Karpas-422 (cell line): Measurements from ENCODE around the gene ZNF362. TPM values are rescaled to one million over a fixed set of nuclear protein-coding genes. Genes with fewer than 3 reads are reported as not detected.

Source experiments
- DNase-seq: peaks from one replicate; pipeline ENCODE4 v3.0.0-alpha.2; 2015
- H2AFZ ChIP-seq: fragments of 200-600 bp; sonication (generic); 2 replicates; pipeline ENCODE4 v1.6.1; 2014; ENCODE audit warnings: antibody characterized with exemption, low read length, mixed read lengths
- H3K27ac ChIP-seq: fragments of 200-600 bp; sonication (generic); 2 replicates; pipeline ENCODE4 v1.5.1; 2014; ENCODE audit warnings: mild to moderate bottlenecking, low read length, moderate library complexity
- H3K27me3 ChIP-seq: fragments of 200-600 bp; sonication (generic); 2 replicates; pipeline ENCODE4 v1.6.1; 2014; ENCODE audit warnings: low read length, mixed read lengths
- H3K36me3 ChIP-seq: fragments of 200-600 bp; sonication (generic); 2 replicates; pipeline ENCODE4 v1.6.1; 2014; ENCODE audit warnings: low read length, mixed read lengths; ENCODE audit not compliant: insufficient read depth
- H3K4me1 ChIP-seq: fragments of 200-600 bp; sonication (generic); 2 replicates; pipeline ENCODE4 v1.6.1; 2014; ENCODE audit warnings: mild to moderate bottlenecking, low read length, mixed read lengths
- H3K4me2 ChIP-seq: fragments of 200-600 bp; sonication (generic); 2 replicates; pipeline ENCODE4 v1.6.1; 2014; ENCODE audit warnings: low read length, low read depth, mild to moderate bottlenecking; ENCODE audit not compliant: poor library complexity, severe bottlenecking
- H3K4me3 ChIP-seq: fragments of 200-600 bp; sonication (generic); 2 replicates; pipeline ENCODE4 v1.5.1; 2014; ENCODE audit warnings: mild to moderate bottlenecking, antibody characterized with exemption, low read length, mixed read lengths
- H3K79me2 ChIP-seq: fragments of 200-600 bp; sonication (generic); 2 replicates; pipeline ENCODE4 v1.6.1; 2014; ENCODE audit warnings: mild to moderate bottlenecking, low read length, mixed read lengths
- H3K9ac ChIP-seq: fragments of 200-600 bp; sonication (generic); 2 replicates; pipeline ENCODE4 v1.6.0; 2014; ENCODE audit warnings: low read length
- H3K9me2 ChIP-seq: fragments of 200-600 bp; sonication (generic), shearing (Covaris generic); replicated peaks from 2 replicates; pipeline ENCODE4 v1.6.0; 2014; ENCODE audit warnings: mild to moderate bottlenecking, low read length, moderate library complexity; ENCODE audit not compliant: insufficient read depth
- H3K9me3 ChIP-seq: fragments of 300-700, 200-600 bp; sonication (generic); 2 replicates; pipeline ENCODE4 v1.6.1; 2014; ENCODE audit warnings: low read length, mixed read lengths
- H4K20me1 ChIP-seq: fragments of 200-600 bp; sonication (generic); 2 replicates; pipeline ENCODE4 v1.6.1; 2014; ENCODE audit warnings: mild to moderate bottlenecking, antibody characterized with exemption, low read length, low read depth; ENCODE audit not compliant: insufficient read depth
- total RNA-seq: library from RNA; depleted of rRNA; stranded (reverse); fragments of >200 nt; shearing (Covaris generic); gene quantifications from 2 replicates; pipeline ENCODE4 v1.2.3, GENCODE V29; 2014; ENCODE audit warnings: low replicate concordance

ZNF362 gene
- total RNA-seq, 1 experiment from 2014 or later: 16.7 TPM

DNA sequence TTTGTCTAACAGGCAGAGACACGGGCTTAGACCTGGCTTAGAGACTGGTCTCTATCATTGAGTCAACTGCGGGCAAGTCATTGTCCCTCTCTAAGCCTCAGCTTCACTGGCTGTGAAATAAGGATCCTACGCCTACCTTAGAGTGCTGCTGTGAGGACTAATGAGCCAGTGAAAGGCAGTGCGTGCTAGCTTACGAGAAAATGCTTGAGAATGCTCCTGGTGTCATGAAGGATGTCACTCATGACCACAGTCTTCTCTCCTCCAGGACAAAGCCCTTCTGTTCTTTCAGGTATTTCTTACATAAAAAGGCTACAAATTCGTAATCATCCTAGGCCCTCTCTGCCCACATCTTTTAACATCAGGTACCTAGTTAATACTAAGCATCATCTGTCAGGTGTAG is 81.1 kb downstream of the ZNF362 start:
- Histone ChIP-seq H3K79me2 (peaks cover 97% of the 10 kb centered on the region), H3K9me3 (no peaks in the 10 kb centered on the region), H3K27ac (no peak overlapping the region), H3K4me1 (no peaks in the 10 kb centered on the region), H3K9me2 (no peaks in the 10 kb centered on the region), H3K4me2 (no peak overlapping the region), H2AFZ (no peak overlapping the region), H3K27me3 (no peaks in the 10 kb centered on the region), H3K36me3 (no peaks in the 10 kb centered on the region), H3K4me3 (no peak overlapping the region), H3K9ac (no peak overlapping the region), H4K20me1 (peaks cover 13% of the 10 kb centered on the region; the same call in 1 of the 2 replicates)
- DNase-seq: no peak

DNA sequence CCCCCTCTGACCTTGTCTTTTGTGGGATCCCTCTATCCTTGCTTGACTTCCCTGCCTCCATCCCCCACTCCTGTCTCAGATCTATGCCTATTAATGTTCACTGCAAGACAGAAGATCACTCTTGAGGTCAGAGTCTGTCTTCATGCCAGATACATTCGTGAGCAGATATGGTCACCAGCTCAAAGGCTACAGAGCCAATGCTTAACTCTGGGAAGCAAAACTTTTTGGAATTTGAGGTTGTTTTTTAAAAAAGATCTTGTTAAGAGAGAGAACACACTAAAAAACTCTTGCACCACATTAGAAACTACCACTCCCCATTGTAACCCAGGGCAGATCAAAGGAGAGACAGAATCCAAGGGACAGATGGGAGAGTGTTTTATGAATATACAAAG is 81.8 kb downstream of the ZNF362 start:
- H3K4me2 ChIP-seq: no peak overlapping the region
- no peak overlapping the region for H3K4me3 ChIP-seq
- no peaks in the 10 kb centered on the region for H3K27me3 ChIP-seq
- peaks cover 13% of the 10 kb centered on the region; the same call in 1 of the 2 replicates for H4K20me1 ChIP-seq
- no peaks in the 10 kb centered on the region for H3K9me3 ChIP-seq
- H3K36me3 ChIP-seq: no peaks in the 10 kb centered on the region
- H3K79me2 ChIP-seq: peaks cover 100% of the 10 kb centered on the region
- H3K27ac ChIP-seq: no peak overlapping the region
- no peaks in the 10 kb centered on the region for H3K4me1 ChIP-seq
- no peaks in the 10 kb centered on the region for H3K9me2 ChIP-seq
- no peak for DNase-seq
- no peak overlapping the region for H3K9ac ChIP-seq
- H2AFZ ChIP-seq: no peak overlapping the region

DNA sequence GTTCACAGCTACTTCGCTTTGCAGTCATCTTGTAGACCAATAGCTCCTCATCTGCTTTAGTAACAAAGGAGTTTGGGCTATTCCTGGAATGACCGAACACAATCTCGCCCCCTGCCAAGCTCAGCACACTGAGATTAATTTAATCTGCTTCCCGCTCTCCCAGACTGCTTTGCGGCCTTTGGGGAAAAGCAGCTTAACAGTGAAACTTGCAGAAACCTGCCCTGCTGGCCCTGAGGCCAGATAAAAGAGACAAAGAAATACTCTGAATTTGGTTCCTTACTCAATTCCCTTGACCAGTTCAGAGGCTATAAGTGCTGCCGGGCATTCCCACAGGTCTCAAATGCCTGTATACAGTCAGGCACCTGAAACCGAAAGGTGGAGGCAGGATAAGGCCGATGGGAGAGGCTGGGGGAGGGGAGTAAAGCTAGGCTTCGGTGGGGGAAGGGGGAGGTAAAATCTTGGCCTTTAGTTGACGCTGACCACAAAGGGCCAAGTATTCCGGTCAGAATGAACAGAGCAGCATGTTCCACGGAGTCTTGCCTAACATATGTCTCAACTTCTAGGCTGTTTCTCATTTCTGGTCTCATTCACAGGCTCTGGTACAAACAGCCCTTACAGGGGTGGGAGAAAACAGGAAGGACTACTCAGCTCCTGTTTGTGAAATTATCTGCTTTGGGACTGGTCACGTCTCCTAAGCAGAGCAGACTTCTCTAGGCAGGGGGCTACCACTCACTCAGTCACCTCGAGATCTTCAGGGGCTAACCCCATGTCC is 82.3 kb downstream of the ZNF362 start:
- no peaks in the 10 kb centered on the region for H3K27me3 ChIP-seq
- H3K4me2 ChIP-seq: no peak overlapping the region
- H3K4me3 ChIP-seq: no peak overlapping the region
- no peak overlapping the region for H3K9ac ChIP-seq
- H3K36me3 ChIP-seq: no peaks in the 10 kb centered on the region; the same call in 1 of the 2 replicates
- no peaks in the 10 kb centered on the region for H3K9me3 ChIP-seq
- H3K27ac ChIP-seq: no peak overlapping the region
- H3K79me2 ChIP-seq: peaks cover 98% of the 10 kb centered on the region
- no peaks in the 10 kb centered on the region for H3K9me2 ChIP-seq
- peaks cover 13% of the 10 kb centered on the region; the same call in 1 of the 2 replicates for H4K20me1 ChIP-seq
- no peak overlapping the region for H2AFZ ChIP-seq
- H3K4me1 ChIP-seq: no peaks in the 10 kb centered on the region
- no peak for DNase-seq

DNA sequence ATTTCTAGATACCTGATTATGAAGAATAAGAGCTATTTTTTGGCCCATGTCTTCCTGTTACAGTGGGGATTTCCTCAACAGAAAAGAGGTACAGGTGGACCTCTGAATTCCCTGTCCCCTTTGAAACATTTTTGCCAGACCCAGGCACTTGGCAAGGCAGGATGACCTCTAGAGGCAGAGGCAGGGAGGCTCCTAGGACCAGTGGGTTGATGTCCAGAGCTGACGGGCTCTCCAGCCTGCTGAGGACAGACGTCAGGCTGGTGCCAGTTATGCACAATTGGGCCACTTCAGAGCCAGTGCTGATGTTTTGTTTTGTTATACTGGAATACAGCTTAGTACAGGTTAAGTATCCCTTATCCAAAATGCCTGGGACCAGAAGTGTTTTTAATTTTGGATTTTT is 83.1 kb downstream of the ZNF362 start:
- Histone ChIP-seq H3K4me1 (no peaks in the 10 kb centered on the region), H3K9me2 (no peaks in the 10 kb centered on the region), H3K27me3 (no peaks in the 10 kb centered on the region), H2AFZ (no peak overlapping the region), H3K4me2 (no peak overlapping the region), H3K4me3 (no peak overlapping the region), H3K9ac (no peak overlapping the region), H3K79me2 (peaks cover 98% of the 10 kb centered on the region), H3K36me3 (no peaks in the 10 kb centered on the region; the same call in 1 of the 2 replicates), H3K27ac (no peak overlapping the region), H4K20me1 (peaks cover 8% of the 10 kb centered on the region; the same call in 1 of the 2 replicates), H3K9me3 (no peaks in the 10 kb centered on the region)
- DNase-seq: no peak

DNA sequence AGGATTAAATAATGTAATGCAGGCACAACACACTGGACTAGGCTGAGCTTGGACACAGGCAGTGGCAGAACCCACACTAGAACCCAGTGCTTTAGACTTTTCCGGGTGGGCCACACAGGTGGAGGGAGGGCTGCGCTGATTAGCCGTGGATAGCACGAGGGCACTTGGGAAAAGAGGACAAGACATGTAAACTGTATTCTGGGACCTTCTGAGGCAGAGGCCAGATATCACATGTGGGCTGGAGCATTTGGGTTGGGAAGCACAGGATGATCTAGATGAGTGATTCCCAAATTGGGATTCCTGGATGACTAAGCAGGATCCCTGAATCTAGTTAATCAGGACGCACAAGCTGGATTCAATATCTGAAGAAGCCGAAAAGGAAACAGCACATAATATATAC is 84.9 kb downstream of the ZNF362 start:
- Histone ChIP-seq H3K36me3 (peaks cover 10% of the 10 kb centered on the region), H3K4me2 (no peak overlapping the region), H3K27ac (no peak overlapping the region), H3K4me3 (no peak overlapping the region), H2AFZ (no peak overlapping the region), H3K79me2 (peaks cover 99% of the 10 kb centered on the region), H3K27me3 (no peaks in the 10 kb centered on the region), H3K9me2 (no peaks in the 10 kb centered on the region), H3K4me1 (peaks cover 14% of the 10 kb centered on the region), H3K9me3 (no peaks in the 10 kb centered on the region), H4K20me1 (no peaks in the 10 kb centered on the region), H3K9ac (no peak overlapping the region)
- DNase-seq: no peak

DNA sequence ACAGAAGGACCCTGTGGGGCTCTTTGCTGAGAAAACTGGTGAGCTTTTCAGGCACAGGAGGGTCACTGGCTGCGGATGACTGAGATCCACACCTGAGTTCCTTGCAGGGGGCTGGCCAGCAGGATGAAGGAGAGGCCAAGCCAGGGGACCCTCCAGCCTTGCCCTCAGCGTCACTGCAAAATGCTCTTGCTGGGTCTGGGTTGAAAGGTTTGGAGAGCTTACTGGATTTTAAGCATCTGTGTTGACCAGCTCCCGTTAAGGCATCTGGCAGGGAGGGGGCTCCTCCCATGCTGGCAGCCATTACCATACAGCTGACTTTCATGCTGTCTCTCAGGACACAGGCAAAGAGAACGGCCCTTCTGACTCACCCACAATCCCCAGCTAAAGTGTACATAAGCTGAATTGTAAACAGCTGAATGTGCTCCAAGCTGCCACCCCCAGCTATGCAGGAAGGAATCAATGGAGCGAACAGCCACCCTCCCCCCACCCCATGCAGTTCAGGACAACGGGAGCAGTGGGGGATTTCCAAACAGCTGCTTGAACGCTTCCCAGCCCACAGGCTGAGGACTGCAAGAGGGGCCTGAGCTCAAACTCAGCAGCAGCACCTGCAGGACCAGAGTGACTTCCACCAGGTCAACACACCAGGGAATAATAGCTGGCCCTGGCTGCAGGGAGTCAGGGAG is 85.9 kb downstream of the ZNF362 start:
- Histone ChIP-seq H3K4me2 (no peak overlapping the region), H2AFZ (no peak overlapping the region), H3K4me1 (peaks cover 24% of the 10 kb centered on the region), H3K27me3 (no peaks in the 10 kb centered on the region), H3K36me3 (peaks cover 10% of the 10 kb centered on the region), H3K79me2 (peaks cover 99% of the 10 kb centered on the region), H3K4me3 (no peak overlapping the region), H3K9me2 (no peaks in the 10 kb centered on the region), H4K20me1 (no peaks in the 10 kb centered on the region), H3K9ac (no peak overlapping the region), H3K9me3 (no peaks in the 10 kb centered on the region), H3K27ac (no peak overlapping the region)
- DNase-seq: no peak

DNA sequence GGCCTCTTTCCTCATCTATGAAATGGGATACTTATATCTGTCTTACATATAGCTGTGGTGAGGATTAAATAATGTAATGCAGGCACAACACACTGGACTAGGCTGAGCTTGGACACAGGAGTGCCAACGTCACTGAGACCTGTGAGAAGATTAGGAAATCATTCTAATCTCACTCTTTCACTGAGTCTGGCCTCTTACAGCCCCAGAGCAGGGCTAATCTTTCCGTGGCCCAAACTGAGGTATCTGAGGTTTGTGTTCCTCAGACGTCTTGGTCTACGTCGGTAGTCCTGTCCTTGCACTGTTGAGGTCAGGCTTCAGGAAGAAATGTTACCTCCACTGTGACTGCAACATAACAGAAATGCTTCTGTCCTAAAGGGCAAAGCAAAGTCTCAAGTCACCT is 87.2 kb downstream of the ZNF362 start:
- Histone ChIP-seq H3K36me3 (peaks cover 10% of the 10 kb centered on the region), H3K9ac (no peak overlapping the region), H3K4me1 (peaks cover 37% of the 10 kb centered on the region), H3K27ac (no peak overlapping the region), H3K79me2 (peaks cover 99% of the 10 kb centered on the region), H3K4me2 (no peak overlapping the region), H3K9me3 (no peaks in the 10 kb centered on the region), H3K27me3 (no peaks in the 10 kb centered on the region), H4K20me1 (peaks cover 5% of the 10 kb centered on the region; the same call in 1 of the 2 replicates), H3K9me2 (no peaks in the 10 kb centered on the region), H2AFZ (no peak overlapping the region), H3K4me3 (no peak overlapping the region)
- DNase-seq: no peak

DNA sequence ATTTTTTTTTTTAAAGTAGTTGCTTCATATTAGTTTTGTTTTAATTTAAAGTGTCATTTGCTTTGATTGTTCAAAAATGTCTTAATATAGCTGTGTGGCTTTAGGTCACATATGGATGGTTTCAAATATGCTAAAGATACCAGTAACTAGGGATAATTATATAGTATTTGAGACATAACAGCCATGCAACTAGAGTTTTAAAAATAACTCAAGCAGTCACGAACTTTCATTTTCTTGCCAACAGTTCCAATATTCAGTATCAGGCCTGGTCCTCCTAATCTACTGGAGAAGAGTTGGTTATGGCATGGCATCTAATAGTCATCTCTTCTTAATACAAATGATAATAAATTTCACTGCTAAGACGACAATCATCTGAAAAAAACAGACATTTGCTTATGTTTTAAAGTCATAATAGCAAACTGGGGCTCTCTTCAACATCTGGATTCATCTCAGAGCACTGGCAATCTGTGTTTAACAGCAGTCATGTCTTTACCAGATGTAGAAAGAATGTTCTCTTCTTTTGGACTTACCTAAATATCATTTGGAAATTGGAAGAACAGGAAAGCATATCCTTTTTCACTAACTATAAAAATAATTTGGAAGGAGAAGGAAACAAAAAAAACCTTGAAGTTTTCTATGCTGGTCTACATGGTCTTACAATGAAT is 88.7 kb downstream of the ZNF362 start:
- no peak overlapping the region for H3K9ac ChIP-seq
- H3K79me2 ChIP-seq: peaks cover 91% of the 10 kb centered on the region
- H3K36me3 ChIP-seq: peaks cover 10% of the 10 kb centered on the region
- no peaks in the 10 kb centered on the region for H3K27me3 ChIP-seq
- H3K4me1 ChIP-seq: peaks cover 39% of the 10 kb centered on the region
- H3K27ac ChIP-seq: peak overlapping the region; percentile 9; the same call in 1 of the 2 replicates
- H3K4me2 ChIP-seq: peak overlapping the region; percentile 93
- no peak overlapping the region for H3K4me3 ChIP-seq
- H3K9me2 ChIP-seq: no peaks in the 10 kb centered on the region
- no peak for DNase-seq
- peaks cover 7% of the 10 kb centered on the region; the same call in 1 of the 2 replicates for H4K20me1 ChIP-seq
- no peak overlapping the region for H2AFZ ChIP-seq
- no peaks in the 10 kb centered on the region for H3K9me3 ChIP-seq
